Measurements from ENCODE around the gene NKD2. TPM values are rescaled to one million over a fixed set of nuclear protein-coding genes. Genes with fewer than 3 reads are reported as not detected.

NKD2 gene
- total RNA-seq, 1 donor from 2014 or later = 0.41 TPM

DNA sequence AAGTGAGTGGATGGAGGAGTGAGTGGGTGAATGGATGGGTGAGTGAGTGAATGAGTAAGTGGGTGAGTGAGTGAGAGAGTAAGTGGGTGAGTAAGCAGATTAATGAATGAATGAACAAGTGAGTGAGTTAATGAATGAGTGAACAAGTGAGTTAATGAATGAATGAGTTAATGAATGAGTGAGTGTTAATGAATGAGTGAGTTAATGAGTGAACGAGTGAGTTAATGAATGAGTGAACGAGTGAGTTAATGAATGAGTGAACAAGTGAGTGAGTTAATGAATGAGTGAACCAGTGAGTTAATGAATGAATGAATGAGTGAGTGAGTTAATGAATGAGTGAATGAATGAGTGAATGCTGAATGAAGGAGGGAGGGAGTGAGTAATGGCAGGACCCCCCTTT lies 26.4 kb downstream of the NKD2 start:
- H3K4me1 Mint-ChIP-seq (ENCODE audit: low read depth, unreplicated experiment) = no peaks in the 10 kb centered on the region
- H3K4me3 Mint-ChIP-seq (ENCODE audit: unreplicated experiment) = no peak overlapping the region
- no peak for FAIRE-seq

DNA sequence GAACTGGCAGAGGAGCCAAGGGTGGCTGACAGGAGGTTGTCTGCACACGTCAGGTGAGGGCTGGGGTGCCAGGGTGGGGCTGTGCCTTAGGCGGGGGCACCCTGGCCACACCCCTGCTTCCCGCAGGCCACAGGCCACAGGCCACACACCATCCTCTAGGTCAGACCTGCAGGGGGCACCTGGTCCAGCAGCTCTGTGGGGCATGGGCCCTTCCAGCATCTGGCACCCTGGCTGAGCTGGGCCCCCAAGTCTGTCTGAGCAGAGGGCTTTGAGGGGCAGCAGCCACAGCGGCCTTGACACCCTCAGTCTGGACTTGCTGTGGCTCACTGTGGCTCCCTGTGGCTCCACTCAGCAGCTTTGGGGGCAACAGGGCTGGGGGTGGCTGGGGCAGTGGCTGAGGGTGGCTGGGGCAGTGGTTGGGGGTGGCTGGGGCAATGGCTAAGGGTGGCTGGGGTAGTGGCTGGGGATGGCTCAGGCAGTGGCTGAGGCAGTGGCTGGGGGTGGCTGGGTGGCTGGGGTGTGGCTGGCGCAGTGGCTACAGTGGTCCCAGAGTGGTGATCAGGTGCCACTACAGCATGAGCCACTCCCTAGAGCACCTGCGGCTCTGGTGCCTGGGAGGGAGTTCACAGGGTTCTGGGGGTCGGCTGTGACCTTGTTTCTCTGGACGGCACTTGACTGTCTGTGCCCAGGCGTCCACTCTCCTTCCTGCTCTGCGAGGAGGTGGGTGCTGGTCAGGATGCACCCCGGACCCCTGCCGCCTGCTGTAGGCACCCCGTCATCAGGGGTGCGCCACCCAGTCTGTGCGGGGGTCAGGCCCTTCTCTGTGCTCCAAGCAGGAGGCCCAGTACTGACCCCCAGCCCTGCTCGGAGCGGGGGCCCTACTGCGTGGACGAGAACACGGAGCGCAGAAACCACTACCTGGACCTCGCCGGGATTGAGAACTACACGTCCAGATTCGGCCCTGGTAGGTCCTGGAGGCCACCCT lies 27.1 kb downstream of the NKD2 start:
- Histone ChIP-seq H3K27me3 (ENCODE audit: insufficient read depth, low read length) (peaks cover 2% of the 10 kb centered on the region), H3K9ac (ENCODE audit: low read length) (no peak overlapping the region), H3K4me1 (ENCODE audit: insufficient read depth, low read length) (no peaks in the 10 kb centered on the region), H4K20me1 (ENCODE audit: insufficient read depth, low read length) (no peaks in the 10 kb centered on the region), H2AFZ (ENCODE audit: low read depth, low read length) (no peak overlapping the region), H3K36me3 (ENCODE audit: insufficient read depth, low read length) (no peaks in the 10 kb centered on the region), H3K9me3 (ENCODE audit: insufficient read depth, low read depth, low read length) (peaks cover 11% of the 10 kb centered on the region), H3K27ac (ENCODE audit: low read depth, low read length) (no peak overlapping the region), H3K79me2 (ENCODE audit: insufficient read depth, low read length) (no peaks in the 10 kb centered on the region), H3K4me2 (ENCODE audit: low read length) (no peak overlapping the region), H3K4me3 (ENCODE audit: insufficient read depth, low read depth, low read length) (no peak overlapping the region)
- H3K36me3 Mint-ChIP-seq (ENCODE audit: low read depth, unreplicated experiment) = peaks cover 4% of the 10 kb centered on the region
- DNase-seq (ENCODE audit: low read depth) (no peak), FAIRE-seq (no peak)
- H3K27me3 Mint-ChIP-seq (ENCODE audit: low read depth, unreplicated experiment) = peaks cover 37% of the 10 kb centered on the region
- H3K27ac Mint-ChIP-seq (ENCODE audit: unreplicated experiment) = no peak overlapping the region
- H3K9me3 Mint-ChIP-seq (ENCODE audit: unreplicated experiment) = peaks cover 2% of the 10 kb centered on the region
- H3K4me3 Mint-ChIP-seq (ENCODE audit: unreplicated experiment) = no peak overlapping the region
- H3K4me1 Mint-ChIP-seq (ENCODE audit: low read depth, unreplicated experiment) = no peaks in the 10 kb centered on the region
- TF ChIP-seq EZH2 (IDR thresholded peaks at IDR 0.05; ENCODE audit: insufficient read depth, low read length) = no peak

More for the DNA sequence above, 26.4 kb downstream of the NKD2 start:
- H3K36me3 ChIP-seq (ENCODE audit: insufficient read depth, low read length) = no peaks in the 10 kb centered on the region
- no peak overlapping the region for H3K4me2 ChIP-seq (ENCODE audit: low read length)
- TF ChIP-seq, protein P1, sequence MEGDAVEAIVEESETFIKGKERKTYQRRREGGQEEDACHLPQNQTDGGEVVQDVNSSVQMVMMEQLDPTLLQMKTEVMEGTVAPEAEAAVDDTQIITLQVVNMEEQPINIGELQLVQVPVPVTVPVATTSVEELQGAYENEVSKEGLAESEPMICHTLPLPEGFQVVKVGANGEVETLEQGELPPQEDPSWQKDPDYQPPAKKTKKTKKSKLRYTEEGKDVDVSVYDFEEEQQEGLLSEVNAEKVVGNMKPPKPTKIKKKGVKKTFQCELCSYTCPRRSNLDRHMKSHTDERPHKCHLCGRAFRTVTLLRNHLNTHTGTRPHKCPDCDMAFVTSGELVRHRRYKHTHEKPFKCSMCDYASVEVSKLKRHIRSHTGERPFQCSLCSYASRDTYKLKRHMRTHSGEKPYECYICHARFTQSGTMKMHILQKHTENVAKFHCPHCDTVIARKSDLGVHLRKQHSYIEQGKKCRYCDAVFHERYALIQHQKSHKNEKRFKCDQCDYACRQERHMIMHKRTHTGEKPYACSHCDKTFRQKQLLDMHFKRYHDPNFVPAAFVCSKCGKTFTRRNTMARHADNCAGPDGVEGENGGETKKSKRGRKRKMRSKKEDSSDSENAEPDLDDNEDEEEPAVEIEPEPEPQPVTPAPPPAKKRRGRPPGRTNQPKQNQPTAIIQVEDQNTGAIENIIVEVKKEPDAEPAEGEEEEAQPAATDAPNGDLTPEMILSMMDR (IDR thresholded peaks at IDR 0.05; ENCODE audit: insufficient read depth, low read depth, low read length) = no peak
- TF ChIP-seq EZH2 (IDR thresholded peaks at IDR 0.05; ENCODE audit: insufficient read depth, low read length) = no peak
- H3K27me3 Mint-ChIP-seq (ENCODE audit: low read depth, unreplicated experiment) = peaks cover 40% of the 10 kb centered on the region
- no peaks in the 10 kb centered on the region for H3K79me2 ChIP-seq (ENCODE audit: insufficient read depth, low read length)
- H2AFZ ChIP-seq (ENCODE audit: low read depth, low read length) = no peak overlapping the region
- H3K36me3 Mint-ChIP-seq (ENCODE audit: low read depth, unreplicated experiment) = peaks cover 2% of the 10 kb centered on the region
- no peak overlapping the region for H3K4me3 ChIP-seq (ENCODE audit: insufficient read depth, low read depth, low read length)
- no peak overlapping the region for H3K27ac Mint-ChIP-seq (ENCODE audit: unreplicated experiment)
- no peak for DNase-seq (ENCODE audit: low read depth)
- no peak overlapping the region for H3K9ac ChIP-seq (ENCODE audit: low read length)
- H4K20me1 ChIP-seq (ENCODE audit: insufficient read depth, low read length) = no peaks in the 10 kb centered on the region
- peaks cover 7% of the 10 kb centered on the region for H3K9me3 ChIP-seq (ENCODE audit: insufficient read depth, low read depth, low read length)
- no peaks in the 10 kb centered on the region for H3K4me1 ChIP-seq (ENCODE audit: insufficient read depth, low read length)
- no peaks in the 10 kb centered on the region for H3K9me3 Mint-ChIP-seq (ENCODE audit: unreplicated experiment)
- H3K27me3 ChIP-seq (ENCODE audit: insufficient read depth, low read length) = peaks cover 2% of the 10 kb centered on the region
- no peak overlapping the region for H3K27ac ChIP-seq (ENCODE audit: low read depth, low read length)

DNA sequence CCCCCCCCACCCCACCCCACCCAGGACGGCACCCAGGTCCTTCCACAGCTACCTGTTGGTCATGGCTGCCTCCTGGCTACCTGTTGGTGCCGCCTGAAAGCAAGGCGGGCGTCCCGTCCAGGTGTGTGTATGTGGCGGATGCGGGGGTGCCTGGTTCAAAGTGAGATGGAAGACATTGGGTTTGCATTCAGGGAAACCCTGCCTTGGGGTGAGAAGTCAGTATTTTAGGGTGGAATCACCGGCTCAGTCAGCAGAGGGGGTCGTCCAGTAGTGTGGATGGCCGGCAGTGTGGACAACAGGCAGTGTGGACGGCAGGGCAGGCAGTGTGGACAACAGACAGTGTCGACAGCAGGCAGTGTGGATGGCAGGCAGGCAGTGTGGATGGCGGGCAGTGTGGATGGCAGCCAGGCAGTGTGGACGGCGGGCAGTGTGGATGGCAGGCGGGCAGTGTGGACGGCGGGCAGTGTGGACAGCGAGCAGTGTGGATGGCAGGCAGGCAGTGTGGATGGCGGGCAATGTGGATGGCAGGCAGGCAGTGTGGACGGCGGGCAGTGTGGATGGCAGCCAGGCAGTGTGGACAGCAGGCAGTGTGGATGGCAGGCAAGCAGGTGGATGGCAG lies 28.0 kb downstream of the NKD2 start:
- Histone ChIP-seq H3K4me2 (ENCODE audit: low read length) (no peak overlapping the region), H3K36me3 (ENCODE audit: insufficient read depth, low read length) (no peaks in the 10 kb centered on the region), H3K9ac (ENCODE audit: low read length) (no peak overlapping the region), H3K27ac (ENCODE audit: low read depth, low read length) (no peak overlapping the region), H4K20me1 (ENCODE audit: insufficient read depth, low read length) (no peaks in the 10 kb centered on the region), H3K79me2 (ENCODE audit: insufficient read depth, low read length) (no peaks in the 10 kb centered on the region), H3K4me1 (ENCODE audit: insufficient read depth, low read length) (no peaks in the 10 kb centered on the region), H3K9me3 (ENCODE audit: insufficient read depth, low read depth, low read length) (peaks cover 14% of the 10 kb centered on the region), H3K4me3 (ENCODE audit: insufficient read depth, low read depth, low read length) (no peak overlapping the region), H2AFZ (ENCODE audit: low read depth, low read length) (no peak overlapping the region), H3K27me3 (ENCODE audit: insufficient read depth, low read length) (peaks cover 2% of the 10 kb centered on the region)
- Mint-ChIP-seq H3K4me3 (ENCODE audit: unreplicated experiment) (no peak overlapping the region), H3K27ac (ENCODE audit: unreplicated experiment) (no peak overlapping the region), H3K9me3 (ENCODE audit: unreplicated experiment) (peaks cover 9% of the 10 kb centered on the region), H3K4me1 (ENCODE audit: low read depth, unreplicated experiment) (no peaks in the 10 kb centered on the region), H3K36me3 (ENCODE audit: low read depth, unreplicated experiment) (peaks cover 4% of the 10 kb centered on the region), H3K27me3 (ENCODE audit: low read depth, unreplicated experiment) (peaks cover 40% of the 10 kb centered on the region)
- TF ChIP-seq, protein P1 (IDR thresholded peaks at IDR 0.05; ENCODE audit: insufficient read depth, low read depth, low read length) = no peak
- no peak for TF ChIP-seq EZH2 (IDR thresholded peaks at IDR 0.05; ENCODE audit: insufficient read depth, low read length)
- no peak for FAIRE-seq
- DNase-seq (ENCODE audit: low read depth) = no peak

Measured in astrocyte (in vitro differentiated cells and primary cell).